ENCODE results near the gene CACNA1S.

CACNA1S gene

GRCh38 chr1:201140235-201140940 lies 28.2 kb upstream of the CACNA1S start:
- no peak for DNase-seq (ENCODE audit: low spot score)

GRCh38 chr1:201139756-201140155 lies 27.5 kb upstream of the CACNA1S start:
- no peak for DNase-seq (ENCODE audit: low spot score)

GRCh38 chr1:201139306-201139705 lies 27.1 kb upstream of the CACNA1S start:
- no peak for DNase-seq (ENCODE audit: low spot score)

GRCh38 chr1:201138311-201138840 lies 26.1 kb upstream of the CACNA1S start:
- DNase-seq (ENCODE audit: low spot score), result peak; percentile 16

GRCh38 chr1:201137579-201138310 lies 25.5 kb upstream of the CACNA1S start:
- DNase-seq (ENCODE audit: low spot score), result peak; percentile 69

- DNase-seq (ENCODE audit: low spot score), result no peak
Measured at GRCh38 chr1:201137024-201137392, 24.8 kb upstream of the CACNA1S start.

- no peak for DNase-seq (ENCODE audit: low spot score)
Measured at GRCh38 chr1:201136355-201137023, 24.3 kb upstream of the CACNA1S start.

- DNase-seq (ENCODE audit: low spot score), result no peak
Measured at GRCh38 chr1:201134405-201134804, 22.2 kb upstream of the CACNA1S start.

- no peak for DNase-seq (ENCODE audit: low spot score)
Measured at GRCh38 chr1:201131398-201131797, 19.2 kb upstream of the CACNA1S start.

GRCh38 chr1:201128962-201129361 lies 16.7 kb upstream of the CACNA1S start:
- DNase-seq (ENCODE audit: low spot score), result no peak

- DNase-seq (ENCODE audit: low spot score), result no peak
Measured at GRCh38 chr1:201128476-201128875, 16.2 kb upstream of the CACNA1S start.

GRCh38 chr1:201127755-201128455 lies 15.7 kb upstream of the CACNA1S start:
- no peak for DNase-seq (ENCODE audit: low spot score)

- DNase-seq (ENCODE audit: low spot score), result no peak
Measured at GRCh38 chr1:201126832-201127754, 14.9 kb upstream of the CACNA1S start, which contains the start of gene ASCL5. Gene ASCL5, minus strand, starts transcription at chr1:201127184. Its CDS starts 11,812 bp downstream, at chr1:201115372.

GRCh38 chr1:201126463-201126831 lies 14.2 kb upstream of the CACNA1S start:
- DNase-seq (ENCODE audit: low spot score), result no peak

GRCh38 chr1:201125800-201126199 lies 13.6 kb upstream of the CACNA1S start:
- DNase-seq (ENCODE audit: low spot score), result no peak

GRCh38 chr1:201125019-201125418 lies 12.8 kb upstream of the CACNA1S start:
- DNase-seq (ENCODE audit: low spot score), result no peak

GRCh38 chr1:201123866-201124265 lies 11.6 kb upstream of the CACNA1S start:
- no peak for DNase-seq (ENCODE audit: low spot score)

- no peak for DNase-seq (ENCODE audit: low spot score)
Measured at GRCh38 chr1:201122321-201122957, 10.2 kb upstream of the CACNA1S start.

- peak; percentile 24 for DNase-seq (ENCODE audit: low spot score)
Measured at GRCh38 chr1:201119206-201120197, 7.3 kb upstream of the CACNA1S start.
